H1 (cell line): ENCODE measurements around the gene MAVS. TPM values are rescaled to one million over a fixed set of nuclear protein-coding genes. Genes with fewer than 3 reads are reported as not detected.

ENCODE experiments used
- CTCF ChIA-PET: fragments of 300-600 bp; sonication (Branson Sonifier 250); formaldehyde crosslinking; loops from one replicate; lab custom pipeline; 2021; ENCODE audit not compliant: partially characterized antibody; lab: Charles Lee
- POLR2A ChIA-PET: fragments of 300-600 bp; sonication (Branson Sonifier 250); formaldehyde crosslinking; loops from one replicate; lab custom pipeline; 2021; ENCODE audit warnings: inconsistent platforms; ENCODE audit not compliant: partially characterized antibody; lab: Charles Lee
- DNase-seq, 2 experiments: peaks; one replicate each; pipeline versions ENCODE4 v3.0.0 to v3.0.0-alpha.2; 2010 to 2022; ENCODE audit warnings: low spot score in 2 of 2, low read depth in 1 of 2, mixed read lengths in 1 of 2
- FAIRE-seq: peaks from 2 replicates; lab custom pipeline; 2011; peaks lifted over from hg19 to GRCh38; lab: Jason Lieb, UNC
- H2AFZ ChIP-seq: 2 replicates; pipeline ENCODE4 v1.8.1; 2012; ENCODE audit warnings: low read length, inconsistent platforms
- H2AK5ac ChIP-seq: 2 replicates; pipeline ENCODE4 v1.6.1; 2013; ENCODE audit warnings: low read depth, low read length
- H2BK120ac ChIP-seq: replicated peaks from 2 replicates; pipeline ENCODE3; 2013; ENCODE audit warnings: low read depth, low read length, inconsistent platforms
- H2BK12ac ChIP-seq: 2 replicates; pipeline ENCODE4 v1.6.1; 2013; ENCODE audit warnings: low read depth, low read length
- H2BK15ac ChIP-seq: 2 replicates; pipeline ENCODE4 v1.6.1; 2013; ENCODE audit warnings: low read length
- H2BK20ac ChIP-seq: 2 replicates; pipeline ENCODE4 v1.6.1; 2013; ENCODE audit warnings: low read length
- H2BK5ac ChIP-seq: 2 replicates; pipeline ENCODE4 v1.6.1; 2013; ENCODE audit warnings: low read depth, low read length
- H3K14ac ChIP-seq: 2 replicates; pipeline ENCODE4 v1.6.1; 2013; ENCODE audit warnings: inconsistent platforms; ENCODE audit not compliant: insufficient read length
- H3K18ac ChIP-seq: 2 replicates; pipeline ENCODE4 v1.6.1; 2013; ENCODE audit warnings: low read length; ENCODE audit errors: extremely low read depth
- H3K23ac ChIP-seq: 2 replicates; pipeline ENCODE4 v1.6.1; 2013; ENCODE audit warnings: inconsistent platforms; ENCODE audit not compliant: insufficient read length
- H3K23me2 ChIP-seq: 2 replicates; pipeline ENCODE4 v1.6.1; 2013; ENCODE audit warnings: low read depth, low read length
- H3K27ac ChIP-seq: 2 replicates; pipeline ENCODE4 v1.6.1; 2011; ENCODE audit warnings: low read depth, low read length, inconsistent platforms
- H3K27me3 ChIP-seq, 4 experiments: replicated peaks in 1 of 4; 1 replicate in 1 of 4; 2 replicates in 3 of 4; pipeline versions ENCODE4 v1.6.1 to v1.8.1; 2011 to 2013; ENCODE audit warnings: low read length in 3 of 4, mild to moderate bottlenecking in 3 of 4, inconsistent platforms in 2 of 4, mixed read lengths in 2 of 4, moderate library complexity in 1 of 4; ENCODE audit not compliant: control insufficient read depth in 3 of 4, insufficient read depth in 3 of 4; ENCODE audit errors: extremely low read depth in 1 of 4
- H3K36me3 ChIP-seq, 4 experiments: 2 replicates each; pipeline versions ENCODE4 v1.6.1 to v1.8.1; 2011 to 2013; ENCODE audit warnings: mild to moderate bottlenecking in 4 of 4, low read length in 3 of 4, moderate library complexity in 2 of 4, control low read depth in 1 of 4, inconsistent platforms in 1 of 4; ENCODE audit not compliant: insufficient read depth in 4 of 4, control insufficient read depth in 2 of 4
- H3K4ac ChIP-seq: replicated peaks from 2 replicates; pipeline ENCODE3; 2013; ENCODE audit warnings: low read length, low read depth, mixed read lengths, inconsistent platforms; ENCODE audit not compliant: insufficient read length
- H3K4me1 ChIP-seq, 4 experiments: replicated peaks in 1 of 4; 1 replicate in 1 of 4; 2 replicates in 3 of 4; pipeline versions ENCODE4 v1.6.1 to v1.8.1; 2011 to 2013; ENCODE audit warnings: low read length in 3 of 4, inconsistent platforms in 2 of 4, mixed read lengths in 1 of 4; ENCODE audit not compliant: insufficient read depth in 4 of 4, control insufficient read depth in 3 of 4
- H3K4me2 ChIP-seq, 2 experiments: 2 replicates each; pipeline versions ENCODE4 v1.6.1 to v1.8.1; 2011 to 2013; ENCODE audit warnings: low read depth in 2 of 2, low read length in 2 of 2, control low read depth in 1 of 2, inconsistent platforms in 1 of 2, mild to moderate bottlenecking in 1 of 2; ENCODE audit not compliant: insufficient read depth in 1 of 2
- H3K4me3 ChIP-seq, 4 experiments: fragments of 200-600, 300-600 bp in 1 of 4; sonication (generic), shearing (Covaris generic), sonication (Bioruptor Twin) in 1 of 4; 2 replicates each; pipeline versions ENCODE4 v1.5.1 to v1.8.1; 2011 to 2016; ENCODE audit warnings: low read length in 4 of 4, low read depth in 3 of 4, control low read depth in 2 of 4, inconsistent platforms in 2 of 4, mild to moderate bottlenecking in 2 of 4, mixed read lengths in 1 of 4, moderate library complexity in 1 of 4; ENCODE audit not compliant: insufficient read depth in 2 of 4; ENCODE audit errors: extremely low read depth in 1 of 4
- H3K56ac ChIP-seq: replicated peaks from 2 replicates; pipeline ENCODE3; 2013; ENCODE audit warnings: low read depth, mild to moderate bottlenecking, mixed read lengths, low read length, inconsistent platforms; ENCODE audit not compliant: insufficient read length
- H3K79me1 ChIP-seq: 2 replicates; pipeline ENCODE4 v1.6.1; 2013; ENCODE audit warnings: low read depth, low read length, control low read depth
- H3K79me2 ChIP-seq, 2 experiments: 2 replicates each; pipeline versions ENCODE4 v1.6.1 to v1.8.1; 2012 to 2013; ENCODE audit warnings: low read length in 2 of 2, mild to moderate bottlenecking in 2 of 2, inconsistent platforms in 1 of 2; ENCODE audit not compliant: insufficient read depth in 2 of 2, control insufficient read depth in 1 of 2
- H3K9ac ChIP-seq, 4 experiments: replicated peaks in 1 of 4; 1 replicate in 1 of 4; 2 replicates in 3 of 4; pipeline versions ENCODE4 v1.6.1 to v1.8.1; 2011 to 2013; ENCODE audit warnings: low read depth in 3 of 4, low read length in 3 of 4, control low read depth in 2 of 4, mild to moderate bottlenecking in 2 of 4, moderate library complexity in 2 of 4, inconsistent platforms in 1 of 4; ENCODE audit errors: extremely low read depth in 1 of 4
- H3K9me3 ChIP-seq, 2 experiments: 2 replicates each; pipeline versions ENCODE4 v1.6.1 to v1.8.1; 2012 to 2013; ENCODE audit warnings: mild to moderate bottlenecking in 2 of 2, moderate library complexity in 2 of 2, control low read depth in 1 of 2, inconsistent platforms in 1 of 2, low read depth in 1 of 2, low read length in 1 of 2, mixed read lengths in 1 of 2; ENCODE audit not compliant: insufficient read depth in 2 of 2
- H4K20me1 ChIP-seq, 2 experiments: replicated peaks in 1 of 2; 2 replicates each; pipeline versions ENCODE3 to v1.8.1; 2011 to 2013; ENCODE audit warnings: inconsistent platforms in 2 of 2, low read length in 2 of 2, mild to moderate bottlenecking in 1 of 2; ENCODE audit not compliant: insufficient read depth in 2 of 2, control insufficient read depth in 1 of 2
- H4K5ac ChIP-seq: 2 replicates; pipeline ENCODE4 v1.6.1; 2013; ENCODE audit warnings: low read length, low read depth, mixed read lengths, inconsistent platforms; ENCODE audit not compliant: insufficient read length
- H4K8ac ChIP-seq: 2 replicates; pipeline ENCODE4 v1.8.0; 2013; ENCODE audit warnings: mild to moderate bottlenecking, moderate library complexity, low read length, inconsistent platforms; ENCODE audit not compliant: insufficient read depth; ENCODE audit errors: extremely low read depth
- H4K91ac ChIP-seq: replicated peaks from 2 replicates; pipeline ENCODE3; 2013; ENCODE audit warnings: low read length, mixed read lengths, inconsistent platforms; ENCODE audit not compliant: insufficient read length
- ATF3 ChIP-seq: IDR thresholded peaks from 2 replicates; pipeline ENCODE4 v1.6.1; 2011; ENCODE audit warnings: low read depth, mild to moderate bottlenecking, low read length; ENCODE audit not compliant: insufficient read depth
- FOSL1 ChIP-seq: IDR thresholded peaks from 2 replicates; pipeline ENCODE4 v1.6.1; 2011; ENCODE audit warnings: mild to moderate bottlenecking, low read depth, low read length, moderate library complexity; ENCODE audit not compliant: insufficient read depth
- JUND ChIP-seq: IDR thresholded peaks from 2 replicates; pipeline ENCODE4 v1.6.1; 2011; ENCODE audit warnings: mild to moderate bottlenecking, improper control_type of control experiment, low read length
- NANOG ChIP-seq: IDR thresholded peaks from 2 replicates; pipeline ENCODE4 v1.6.1; 2011; ENCODE audit warnings: low read length, low read depth, mild to moderate bottlenecking, inconsistent platforms; ENCODE audit not compliant: insufficient read depth, poor library complexity, severe bottlenecking
- POLR2A ChIP-seq, 2 experiments: IDR thresholded peaks; 1 replicate in 1 of 2; 2 replicates in 1 of 2; pipeline ENCODE4 v1.6.1; 2011; ENCODE audit warnings: low read depth in 2 of 2, low read length in 2 of 2, mild to moderate bottlenecking in 2 of 2; ENCODE audit errors: control extremely low read depth in 1 of 2
- POLR2AphosphoS5 ChIP-seq: IDR thresholded peaks from 2 replicates; pipeline ENCODE4 v1.6.1; 2011; ENCODE audit warnings: low read depth, low read length
- RAD21 ChIP-seq, 2 experiments: IDR thresholded peaks in 1 of 2; conservative IDR thresholded peaks in 1 of 2; 2 replicates each; pipeline ENCODE4 v1.6.1; 2011; ENCODE audit warnings: low read depth in 2 of 2, low read length in 2 of 2, improper control_type of control experiment in 1 of 2, inconsistent platforms in 1 of 2, mild to moderate bottlenecking in 1 of 2, moderate library complexity in 1 of 2
- RNF2 ChIP-seq: fragments of 200-900, 300-1000 bp; sonication (generic); IDR thresholded peaks from 2 replicates; pipeline ENCODE4 v1.7.1; 2016; ENCODE audit warnings: borderline replicate concordance, low read depth, mild to moderate bottlenecking, antibody characterized with exemption, low read length; ENCODE audit not compliant: poor library complexity, severe bottlenecking; ENCODE audit errors: missing control alignments
- SIN3A ChIP-seq, 2 experiments: IDR thresholded peaks in 1 of 2; conservative IDR thresholded peaks in 1 of 2; 2 replicates each; pipeline ENCODE4 v1.6.1; 2011 to 2012; ENCODE audit warnings: low read length in 2 of 2, improper control_type of control experiment in 1 of 2, low read depth in 1 of 2, mild to moderate bottlenecking in 1 of 2
- SP1 ChIP-seq: IDR thresholded peaks from 2 replicates; pipeline ENCODE4 v1.6.1; 2011; ENCODE audit warnings: low read depth, low read length
- SRF ChIP-seq: IDR thresholded peaks from 2 replicates; pipeline ENCODE4 v1.6.1; 2011; ENCODE audit warnings: mild to moderate bottlenecking, low read depth, low read length, moderate library complexity
- WGBS, 2 experiments: shearing (Covaris generic) in 1 of 2; methylation state at CpG; one replicate each; pipeline versions ENCODE4 v1.1.6 to v1.1.7; 2013 to 2015; ENCODE audit warnings: low lambda C conversion rate in 2 of 2, mixed read lengths in 2 of 2, inconsistent platforms in 1 of 2, low coverage in 1 of 2, missing lambda C conversion rate in 1 of 2; ENCODE audit not compliant: insufficient replicate concordance in 2 of 2, insufficient coverage in 1 of 2, insufficient read length in 1 of 2; ENCODE audit errors: extremely low coverage in 1 of 2, missing lambda C conversion rate in 1 of 2; 5-methylcytosine and 5-hydroxymethylcytosine counted together
- polyA plus RNA-seq, 7 experiments: library from polyadenylated mRNA; depleted of rRNA in 3 of 7; stranded (reverse) in 5 of 7; unstranded in 2 of 7; fragments of >200 nt in 5 of 7; fragments of 200-250 nt in 2 of 7; gene quantifications; 1 replicate in 5 of 7; 2 replicates in 1 of 7; 4 replicates in 1 of 7; pipeline versions ENCODE4 v1.2.1 to v1.2.3, GENCODE V29; 2011 to 2013; ENCODE audit warnings: missing spikeins in 2 of 7, mixed read lengths in 2 of 7
- total RNA-seq: library from RNA; stranded (reverse); fragmentation: NEBNext Ultra II Directional; extraction: Animal tissue kit (Norgen Biotek cat#: 25700); gene quantifications from 2 replicates; pipeline ENCODE4 v1.2.1, GENCODE V29; 2021

Gene MAVS
- total and polyA plus RNA-seq, 2 of the 8 experiments (the other 6 are each of a cell fraction or from before 2014, with no cell fraction given), result 9.9 to 24.3 TPM

- Histone ChIP-seq H3K27ac (no peak overlapping the region), H2BK120ac (no peak overlapping the region), H2BK5ac (no peak overlapping the region), H3K23me2 (no peaks in the 10 kb centered on the region), H3K27me3 (no peaks in the 10 kb centered on the region), H3K79me2 (peaks cover 45 to 97% of the 10 kb centered on the region in 2 experiments), H4K20me1 (peaks cover 26 to 30% of the 10 kb centered on the region in 2 experiments), H3K23ac (no peak overlapping the region), H2AFZ (no peak overlapping the region), H3K18ac (no peak overlapping the region), H3K4ac (no peak overlapping the region), H2BK20ac (no peak overlapping the region), H2BK12ac (no peak overlapping the region), H3K4me2 (no peak overlapping the region), H4K8ac (no peak overlapping the region), H4K91ac (no peak overlapping the region), H3K79me1 (no peaks in the 10 kb centered on the region; the same call in 1 of the 2 replicates), H2BK15ac (no peak overlapping the region), H3K4me1 (peaks cover 0 to 3% (median 0%) of the 10 kb centered on the region in 4 experiments; a peak in 2 of 7 replicates), H2AK5ac (no peak overlapping the region), H3K14ac (no peak overlapping the region), H3K9me3 (no peaks in the 10 kb centered on the region), H3K9ac (no peak overlapping the region), H3K36me3 (peaks cover 0 to 7% (median 0%) of the 10 kb centered on the region in 4 experiments; a peak in 2 of 8 replicates), H3K4me3 (no peak overlapping the region), H3K56ac (no peak overlapping the region), H4K5ac (no peak overlapping the region)
- FAIRE-seq (no peak), DNase-seq (no peak)
- ChIA-PET POLR2A (interaction anchor here (2.0 kb wide), 1 partner anchor 10 kb away, joined by 8 read pairs; no protein-coding TSS in a partner anchor), CTCF (interaction anchor here (0.7 kb wide), 1 partner anchor 11 kb away, joined by 3 read pairs; no protein-coding TSS in a partner anchor)
- 86% methylated on average over 3 of the region's 3 CpGs; no CpG with 5 or more reads in 1 of the 2 experiments for WGBS, 2 experiments
- no peak for TF ChIP-seq RNF2
- TF ChIP-seq NANOG, result no peak
- TF ChIP-seq POLR2AphosphoS5, result no peak
- no peak for TF ChIP-seq SP1
- TF ChIP-seq SIN3A (conservative IDR thresholded peaks at IDR 0.05 in 1 of 2, IDR thresholded peaks at IDR 0.05 in 1 of 2; ENCODE audit: low read depth in 1 of 2, low read length in 2 of 2), result no peak
- TF ChIP-seq ATF3, result no peak
- no peak for TF ChIP-seq SRF
- no peak for TF ChIP-seq FOSL1
- TF ChIP-seq JUND, result no peak
- TF ChIP-seq RAD21 (IDR thresholded peaks at IDR 0.05 in 1 of 2, conservative IDR thresholded peaks at IDR 0.05 in 1 of 2; ENCODE audit: low read depth in 2 of 2, low read length in 2 of 2), result no peak
- no peak for TF ChIP-seq POLR2A (IDR thresholded peaks at IDR 0.05; ENCODE audit: control extremely low read depth in 1 of 2, low read depth in 2 of 2, low read length in 2 of 2)
These were observed 54.5 kb downstream of the MAVS start for GRCh38 chr20:3901028-3901705.
